T-helper 2 cell (primary cell): ENCODE data around the gene ASB8.

Source experiments
- DNase-seq, 5 experiments: peaks; one replicate each; pipeline versions ENCODE4 v3.0.0 to v3.0.0-alpha.2; 2012 to 2022
- total RNA-seq, 2 donors: gene quantifications; one replicate each; lab custom pipeline; 2026; lab: John Stamatoyannopoulos, UW

ASB8 gene, protein sequence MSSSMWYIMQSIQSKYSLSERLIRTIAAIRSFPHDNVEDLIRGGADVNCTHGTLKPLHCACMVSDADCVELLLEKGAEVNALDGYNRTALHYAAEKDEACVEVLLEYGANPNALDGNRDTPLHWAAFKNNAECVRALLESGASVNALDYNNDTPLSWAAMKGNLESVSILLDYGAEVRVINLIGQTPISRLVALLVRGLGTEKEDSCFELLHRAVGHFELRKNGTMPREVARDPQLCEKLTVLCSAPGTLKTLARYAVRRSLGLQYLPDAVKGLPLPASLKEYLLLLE
- total RNA-seq, result 15.9 to 27.5 reads per million in 2 donors

DNA sequence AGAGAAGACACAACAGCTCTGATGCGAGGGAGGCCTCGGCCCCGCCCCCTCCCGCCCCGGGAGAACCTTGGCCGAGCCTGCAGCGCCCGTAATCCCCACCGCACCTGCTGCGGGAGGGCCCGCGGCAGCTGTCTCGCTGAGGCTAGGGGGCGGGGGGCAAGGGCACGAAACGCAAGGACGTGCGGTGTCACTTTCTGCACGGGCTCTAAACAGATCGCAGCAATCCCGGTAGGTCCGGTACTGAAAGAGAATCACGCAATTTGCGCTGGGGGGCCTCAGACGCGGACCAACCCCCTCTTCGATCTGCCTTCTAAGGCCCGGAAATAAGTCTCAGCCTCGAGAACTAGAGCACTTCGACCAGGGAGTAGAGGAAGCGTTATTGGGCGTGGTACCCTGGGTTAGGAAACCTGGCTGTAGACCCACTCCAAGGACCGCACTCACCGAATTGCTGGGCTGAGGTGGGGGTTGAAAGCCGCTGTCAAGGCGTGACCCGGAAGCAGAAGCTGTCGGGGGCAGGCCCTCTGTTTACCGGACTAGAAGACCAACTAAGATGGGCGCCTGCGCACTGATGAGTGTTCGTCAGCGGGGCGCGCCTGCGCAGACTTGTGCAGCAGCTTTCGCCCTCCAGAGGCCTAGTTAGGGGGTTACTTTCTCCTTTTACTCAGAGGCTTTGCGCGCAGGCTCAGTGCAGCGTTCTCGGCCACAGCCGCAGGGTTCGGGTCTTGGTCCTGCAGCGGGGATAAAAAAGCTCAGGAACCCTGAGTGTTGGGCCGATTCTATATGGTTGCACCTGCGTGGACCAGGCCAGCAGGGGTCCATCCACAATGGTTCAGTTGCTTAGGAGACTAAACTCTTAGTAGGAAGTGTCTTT, at the start of gene ASB8:
ASB8 (minus strand) TSS at position 498 of the 871 bp plus-strand sequence. CDS start 4,019 bp downstream, outside the sequence.
- DNase-seq, result peak; percentile 96 to 99 (median 99)

DNA sequence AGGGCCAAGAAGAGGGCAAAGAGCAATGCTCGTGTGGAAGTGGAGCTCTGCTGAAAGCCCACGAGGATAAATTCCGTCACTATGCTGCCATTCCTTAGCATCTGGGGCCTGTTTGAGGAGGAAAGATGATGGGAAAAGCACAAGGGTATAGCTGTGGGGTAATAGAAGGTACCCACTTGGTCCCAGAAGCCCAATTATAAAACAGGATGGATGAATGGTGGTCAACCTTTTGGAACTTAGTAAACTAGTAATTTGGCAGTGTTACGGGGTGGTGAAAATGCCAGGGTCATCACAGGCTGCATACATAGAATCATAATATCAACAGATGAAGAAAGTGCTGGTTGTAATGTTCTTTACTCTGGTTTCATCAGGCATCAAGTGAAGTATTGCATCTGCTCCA, 45.9 kb upstream of the ASB8 start, which contains the start of gene OR10AD1:
OR10AD1 (minus strand) TSS at position 101 of the 400 bp plus-strand sequence; CDS start at position 101, 0 bp downstream.
- no peak for DNase-seq

DNA sequence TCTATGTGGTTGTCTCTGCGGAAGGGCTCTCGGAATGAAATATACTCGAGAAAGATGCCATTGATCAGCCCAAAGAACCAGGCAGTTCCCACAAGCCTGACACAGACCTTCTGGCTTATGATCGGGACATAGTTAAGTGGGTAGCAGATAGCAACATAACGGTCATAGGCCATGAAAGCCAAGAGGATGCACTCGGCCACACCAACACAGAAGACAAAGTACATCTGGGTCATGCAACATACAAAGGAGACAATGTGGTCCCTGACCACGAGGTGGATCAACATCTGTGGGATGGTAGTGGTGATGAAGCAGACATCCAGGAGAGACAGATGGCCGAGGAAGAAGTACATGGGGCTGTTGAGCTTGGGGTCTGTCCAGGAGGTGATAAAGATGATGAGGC, 45.5 kb upstream of the ASB8 start:
- DNase-seq, result no peak

DNA sequence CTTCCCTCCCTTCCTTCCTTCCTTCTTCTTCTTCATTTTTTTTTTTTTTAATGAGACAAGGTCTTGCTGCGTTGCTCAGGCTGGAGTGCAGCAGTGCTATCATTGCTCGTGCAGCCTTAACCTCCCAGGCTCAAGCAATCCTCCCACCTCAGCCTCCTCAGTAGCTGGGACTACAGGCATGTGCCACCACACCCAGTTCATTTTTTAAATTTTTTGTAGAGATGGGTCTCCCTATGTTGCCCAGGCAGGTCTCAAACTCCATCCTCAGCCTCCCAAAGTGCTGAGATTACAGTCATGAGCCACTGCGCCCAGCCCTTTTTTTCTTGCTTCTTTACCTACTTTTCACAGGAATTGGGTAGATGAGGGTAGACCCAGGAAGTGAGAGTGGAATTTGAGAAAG, 44.2 kb upstream of the ASB8 start:
- DNase-seq, result no peak

DNA sequence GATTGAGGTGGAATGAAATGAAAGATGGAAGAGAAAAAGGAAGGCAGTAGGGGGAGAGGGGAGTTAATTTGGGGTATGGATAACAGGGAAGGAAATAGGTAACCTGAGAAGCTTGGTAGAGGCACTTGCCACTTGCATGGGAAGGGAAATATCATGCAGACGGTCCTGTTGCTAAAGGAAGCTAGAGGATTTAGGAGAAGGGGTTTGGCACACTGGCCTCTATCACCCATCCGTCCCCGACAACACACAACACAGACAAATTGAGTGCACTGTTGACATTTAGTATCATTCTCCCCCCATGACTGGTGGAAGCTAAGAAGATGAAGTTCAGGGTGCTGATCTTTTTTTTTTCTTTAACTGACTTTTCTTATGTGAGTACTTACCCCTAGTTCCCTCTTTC, 43.8 kb upstream of the ASB8 start:
- no peak for DNase-seq

DNA sequence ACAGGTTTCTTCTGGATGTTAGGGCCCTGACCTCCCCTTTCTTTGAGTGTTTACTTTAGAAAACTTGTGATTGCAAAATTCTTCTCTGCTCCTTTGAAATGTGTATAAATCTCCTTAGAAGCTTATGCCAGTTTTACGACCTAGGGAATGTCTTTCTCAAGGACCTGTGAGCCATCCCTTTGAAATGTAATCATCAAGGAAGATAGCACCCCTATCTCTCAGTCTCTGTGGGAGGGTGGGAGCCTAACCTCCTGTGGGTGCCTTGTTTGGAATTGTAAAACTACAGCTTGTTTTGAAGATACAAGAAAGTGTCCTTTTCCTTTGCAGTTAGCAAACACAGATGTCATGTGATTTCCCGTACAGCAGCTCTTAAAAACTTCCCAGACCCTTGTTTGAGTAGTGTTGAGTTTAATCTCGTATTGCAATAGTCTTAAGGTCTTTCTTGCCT, 42.5 kb upstream of the ASB8 start:
- DNase-seq, result no peak

DNA sequence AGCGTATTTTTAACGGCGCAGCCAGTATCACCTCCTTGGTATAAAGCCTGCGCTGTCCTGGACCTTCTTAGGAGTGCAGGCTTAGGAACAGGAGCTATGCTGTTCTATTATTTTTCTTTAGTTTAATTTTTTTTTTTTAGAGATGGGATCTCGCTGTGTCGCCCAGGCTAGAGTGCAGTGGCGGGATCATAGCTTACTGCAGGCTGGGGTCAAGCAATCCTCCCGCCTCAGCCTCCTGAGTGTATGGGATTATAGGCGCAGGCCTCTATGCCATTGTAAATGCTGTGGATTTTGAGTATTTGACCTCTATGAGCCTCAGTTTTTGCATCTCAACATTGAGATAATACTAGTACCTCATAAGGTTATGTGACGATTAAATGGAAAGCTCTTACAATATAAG, 41.7 kb upstream of the ASB8 start:
- no peak for DNase-seq

DNA sequence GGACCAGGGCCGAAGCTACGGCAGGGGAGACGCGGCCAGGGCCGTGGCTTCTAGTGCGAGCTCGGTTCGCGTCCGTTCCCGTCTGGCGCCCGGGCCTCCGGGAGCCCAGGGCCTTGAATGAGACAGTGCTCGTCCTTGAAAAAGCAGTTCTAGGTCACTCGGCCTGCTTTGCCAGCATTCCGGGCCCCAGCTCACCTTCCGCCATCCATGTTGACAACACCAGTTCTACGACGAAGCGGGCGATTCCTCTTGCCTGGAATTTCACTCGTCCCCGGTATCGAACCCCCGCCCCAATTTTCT, 41.3 kb upstream of the ASB8 start:
- peak in 1 of 5 experiments; percentile 38 for DNase-seq

DNA sequence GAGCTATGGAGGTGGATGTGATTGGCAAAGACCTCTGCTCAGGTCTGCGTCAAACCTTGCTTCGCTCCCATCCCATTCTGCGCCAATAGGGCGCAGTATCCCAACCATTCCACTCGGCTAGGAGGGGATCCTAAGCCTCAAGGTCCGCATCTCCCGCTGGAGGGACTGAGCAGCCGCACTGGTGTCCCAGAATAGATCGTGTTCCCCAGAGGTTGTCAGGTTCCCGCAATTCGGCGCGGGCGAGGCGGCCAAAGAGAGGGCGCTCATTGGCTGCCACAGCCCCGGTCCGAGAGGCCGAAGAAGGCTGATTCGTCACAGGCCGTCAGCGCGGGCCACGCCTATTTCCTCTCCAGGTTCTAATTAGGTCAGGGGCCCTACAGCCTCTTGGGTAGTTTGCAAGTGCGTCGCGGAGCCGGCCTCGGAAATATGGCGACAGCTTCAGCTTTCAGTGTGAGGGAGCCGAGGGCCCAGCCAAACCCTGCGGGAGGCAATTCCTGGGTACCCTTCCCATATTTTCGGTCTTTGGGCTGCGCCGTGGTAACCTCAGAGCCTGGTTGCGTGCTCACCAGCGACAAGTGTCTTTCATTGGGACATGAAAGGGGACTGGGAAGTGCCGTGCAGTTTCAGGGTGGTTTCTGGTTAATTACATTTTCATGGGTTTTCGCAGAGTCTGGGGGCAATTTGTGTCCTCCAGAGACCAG, 40.8 kb upstream of the ASB8 start:
- peak; percentile 70 to 96 (median 84) for DNase-seq

DNA sequence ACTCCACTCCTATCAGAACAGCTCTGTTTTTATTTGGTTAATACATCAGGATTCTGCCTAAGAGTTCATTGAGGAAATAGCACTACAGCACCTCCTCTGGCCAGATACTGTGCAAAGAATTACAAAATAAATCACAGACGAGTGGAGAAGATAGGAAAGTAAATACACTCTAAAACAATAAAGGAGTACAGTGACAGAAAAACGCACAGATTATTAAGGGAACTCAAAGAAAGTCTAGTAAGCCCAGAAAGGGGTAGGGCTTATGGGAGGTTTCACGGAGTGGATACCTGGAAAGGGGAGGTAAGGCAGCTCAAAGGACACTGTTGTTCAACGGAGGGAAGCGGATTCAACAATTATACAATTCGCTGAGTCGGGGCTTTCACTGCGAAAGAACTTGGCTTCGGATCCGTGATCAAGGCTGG, 40.2 kb upstream of the ASB8 start:
- peak in 2 of 5 experiments; percentile 35 to 55 for DNase-seq

DNA sequence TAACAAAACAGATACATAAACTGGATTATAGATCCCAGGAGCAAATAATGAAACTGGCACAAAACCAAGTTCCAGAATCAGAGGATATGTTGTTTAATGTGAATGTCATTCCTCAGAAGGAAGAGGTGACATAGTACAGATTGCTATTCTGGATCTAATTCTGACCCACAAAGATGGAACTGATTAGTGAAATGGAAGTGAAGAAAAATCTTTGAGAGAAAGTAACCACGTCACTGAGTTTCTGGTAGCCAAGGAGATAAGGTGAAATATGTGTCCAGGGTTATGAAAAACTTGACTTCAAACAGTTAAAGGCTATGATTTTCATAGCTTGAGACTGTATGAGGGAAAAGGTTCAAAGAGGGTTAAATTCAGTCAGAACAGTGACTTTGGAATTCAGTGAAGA, 37.5 kb upstream of the ASB8 start:
- no peak for DNase-seq

DNA sequence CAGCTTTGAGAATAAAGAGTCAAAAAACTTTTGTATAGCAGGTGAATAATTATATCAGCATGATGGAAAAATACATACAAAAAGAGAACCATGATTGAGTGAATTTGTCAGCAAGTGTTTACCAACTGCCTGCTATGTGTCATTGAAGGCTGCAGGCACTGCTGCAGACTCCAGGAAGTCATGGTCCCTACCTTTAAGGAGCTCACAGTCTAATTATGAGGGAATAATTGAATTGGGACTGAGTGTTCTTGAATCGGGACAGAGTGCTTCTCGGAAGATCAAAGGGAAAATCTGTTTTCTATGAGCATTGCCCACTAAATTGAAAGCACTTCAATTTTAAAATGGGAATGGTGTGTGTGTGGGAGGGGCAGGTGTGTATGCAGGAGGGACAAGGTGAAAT, 36.3 kb upstream of the ASB8 start:
- no peak for DNase-seq

DNA sequence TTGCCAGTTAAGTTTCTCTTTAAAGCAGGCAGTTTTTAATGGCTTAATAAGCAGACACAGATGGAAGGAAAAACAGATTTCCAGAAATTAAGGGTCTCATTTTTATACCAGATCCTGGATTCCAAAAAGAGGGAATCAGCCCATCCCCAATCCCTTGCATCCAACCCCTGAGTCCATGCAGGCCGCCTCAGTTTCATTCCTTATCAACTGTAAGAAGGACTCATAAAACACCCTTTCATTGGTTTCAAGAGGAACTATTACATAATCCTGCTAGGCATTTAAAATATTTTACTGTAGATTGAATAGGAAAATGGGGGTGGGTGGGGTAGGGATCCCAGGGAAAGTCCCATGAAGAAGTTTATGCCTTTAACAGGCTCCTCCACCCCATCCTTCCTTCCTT, 35.5 kb upstream of the ASB8 start:
- DNase-seq, result no peak

DNA sequence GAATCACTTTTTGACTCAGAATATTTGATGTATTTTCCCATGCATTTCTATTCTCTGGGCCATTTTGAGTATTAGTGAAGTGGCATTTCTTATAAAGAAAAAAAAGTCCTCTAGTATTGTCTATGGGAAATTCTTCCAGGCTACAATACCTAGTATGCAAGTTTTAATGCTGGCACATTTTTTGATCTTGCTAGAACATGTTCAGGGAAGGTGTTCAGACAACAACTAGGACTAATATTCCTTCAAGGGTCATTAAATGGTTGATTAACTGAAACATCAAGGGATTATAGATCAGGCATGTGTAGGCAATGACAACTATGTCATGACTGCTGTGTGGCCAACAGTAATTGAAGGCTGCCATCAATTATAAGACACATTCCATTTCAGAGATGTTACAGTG, 33.8 kb upstream of the ASB8 start:
- no peak for DNase-seq

DNA sequence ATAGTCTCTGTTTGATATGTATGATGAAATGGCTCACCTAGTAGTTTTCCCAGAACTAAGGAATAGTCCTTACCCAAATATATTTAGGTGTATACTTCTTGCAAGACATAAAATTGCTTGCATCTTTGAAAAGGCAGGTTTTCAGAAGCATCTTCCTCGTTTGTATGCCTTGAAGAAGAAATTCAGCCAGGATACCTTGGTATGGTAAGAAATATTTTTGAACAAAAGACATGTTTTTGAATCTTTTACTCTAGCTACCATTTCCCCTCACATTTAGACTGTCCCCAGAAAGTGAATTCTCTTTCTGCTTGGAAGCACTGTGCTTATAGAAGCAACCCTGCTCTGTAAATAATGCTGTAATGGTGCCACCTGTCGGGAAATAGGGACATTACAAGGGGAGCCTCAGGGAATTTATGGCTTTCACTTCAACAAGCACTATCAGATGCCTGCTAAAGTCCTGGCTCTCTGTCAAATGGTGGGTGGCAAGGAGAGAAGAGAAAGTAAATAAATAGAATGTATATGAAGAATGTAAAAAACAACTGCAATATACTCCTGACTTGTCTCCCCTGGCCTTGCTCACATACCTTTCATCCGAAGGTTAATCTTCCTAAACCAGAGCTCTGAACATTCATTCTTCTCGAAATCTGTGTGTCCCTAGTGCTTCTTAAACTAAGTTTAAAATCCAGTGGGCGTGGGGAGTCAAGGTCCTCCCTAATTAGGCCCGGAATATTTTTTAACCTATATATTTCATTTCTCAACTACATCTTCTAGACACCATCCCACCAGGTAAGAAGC, 32.2 kb upstream of the ASB8 start:
- peak in 4 of 5 experiments; percentile 40 to 61 (median 54) for DNase-seq

DNA sequence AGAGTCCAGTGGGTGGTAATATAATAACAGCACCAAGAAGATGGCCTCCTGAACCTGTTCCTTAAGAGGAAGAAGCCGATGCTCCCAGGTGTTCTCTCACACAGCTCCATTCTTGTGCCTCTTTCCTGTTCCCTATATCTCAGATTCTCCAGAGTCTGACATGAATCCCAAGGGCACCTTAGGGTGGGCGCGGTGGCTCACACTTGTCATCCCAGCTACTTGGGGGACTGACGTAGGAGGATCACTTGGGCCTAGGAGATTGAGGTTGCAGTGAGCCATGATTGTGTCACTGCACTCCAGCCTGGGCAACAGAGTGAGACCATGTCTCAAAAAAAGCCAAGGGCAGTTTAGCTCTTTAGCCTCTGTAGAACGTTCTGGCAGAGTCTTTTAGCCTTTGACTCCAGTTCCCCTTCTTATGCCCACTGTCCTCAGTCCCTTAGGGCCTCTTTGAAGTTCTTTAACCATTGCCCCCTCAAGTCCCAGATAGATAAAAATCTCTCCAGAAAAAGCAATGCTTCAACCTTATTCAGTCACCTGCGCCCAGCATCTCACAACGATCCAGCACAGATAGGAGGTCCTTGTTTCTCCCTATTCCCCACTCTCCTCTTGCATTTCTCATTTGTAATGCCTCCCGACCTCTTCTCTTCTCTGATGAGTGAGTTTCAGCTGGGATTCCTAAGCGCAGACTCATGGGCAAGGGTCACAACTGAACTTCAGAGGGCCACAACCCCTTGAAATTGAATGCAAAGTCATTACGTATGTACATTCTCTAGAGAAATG, 30.8 kb upstream of the ASB8 start:
- no peak for DNase-seq

DNA sequence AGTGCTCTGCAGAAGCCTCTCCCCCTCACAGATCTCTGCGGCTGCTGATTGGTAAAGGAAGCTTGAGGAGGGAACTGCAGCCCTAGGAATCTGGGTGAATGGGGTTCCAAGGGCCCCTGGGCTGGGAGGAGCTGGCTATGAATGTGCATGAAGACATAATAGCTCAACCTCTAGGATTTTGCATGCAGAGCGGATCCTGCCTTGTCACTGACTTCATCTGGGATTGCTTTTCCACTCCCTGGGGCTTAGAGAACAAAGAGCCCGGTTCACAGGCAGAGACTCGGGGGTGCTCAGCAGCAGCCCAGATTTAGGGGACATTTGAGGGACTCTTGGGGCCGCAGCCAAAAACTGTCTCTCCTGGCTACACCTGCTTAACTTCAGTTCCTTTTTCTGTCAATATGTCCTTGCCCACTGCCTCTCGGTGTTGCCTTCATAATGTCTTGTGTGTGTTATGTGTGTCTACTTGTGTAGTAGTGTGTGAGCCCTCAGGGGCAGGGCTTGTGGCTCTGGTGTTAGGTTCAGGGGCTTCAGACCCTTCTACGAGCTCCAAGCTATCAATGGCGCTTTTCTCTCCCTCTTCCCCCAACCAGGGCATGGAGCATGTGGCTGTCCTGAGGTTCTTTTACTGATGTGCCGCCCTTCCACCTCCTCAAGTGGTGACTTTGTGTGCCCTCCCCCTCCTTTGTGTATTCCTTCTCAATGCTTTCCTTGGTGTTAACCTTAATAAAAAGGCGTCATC, 28.0 kb upstream of the ASB8 start:
- DNase-seq, result no peak

DNA sequence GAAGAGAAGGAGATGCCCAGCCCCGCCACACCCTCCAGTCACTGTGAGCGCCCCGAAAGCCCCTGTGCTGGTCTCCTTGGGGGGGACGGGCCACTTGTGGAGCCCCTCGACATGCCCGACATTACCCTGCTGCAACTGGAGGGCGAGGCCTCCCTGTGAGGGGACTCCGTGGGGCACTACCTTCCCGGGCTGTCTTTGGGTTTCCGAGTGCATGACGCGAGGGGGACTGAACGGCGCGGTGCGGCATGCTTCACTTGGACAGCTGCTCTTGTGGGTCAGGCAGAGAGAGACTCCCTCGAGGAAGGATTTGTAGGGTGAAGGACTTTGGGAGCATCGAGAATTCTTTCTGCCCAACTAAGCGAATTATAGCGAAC, 27.2 kb upstream of the ASB8 start:
- DNase-seq, result no peak

DNA sequence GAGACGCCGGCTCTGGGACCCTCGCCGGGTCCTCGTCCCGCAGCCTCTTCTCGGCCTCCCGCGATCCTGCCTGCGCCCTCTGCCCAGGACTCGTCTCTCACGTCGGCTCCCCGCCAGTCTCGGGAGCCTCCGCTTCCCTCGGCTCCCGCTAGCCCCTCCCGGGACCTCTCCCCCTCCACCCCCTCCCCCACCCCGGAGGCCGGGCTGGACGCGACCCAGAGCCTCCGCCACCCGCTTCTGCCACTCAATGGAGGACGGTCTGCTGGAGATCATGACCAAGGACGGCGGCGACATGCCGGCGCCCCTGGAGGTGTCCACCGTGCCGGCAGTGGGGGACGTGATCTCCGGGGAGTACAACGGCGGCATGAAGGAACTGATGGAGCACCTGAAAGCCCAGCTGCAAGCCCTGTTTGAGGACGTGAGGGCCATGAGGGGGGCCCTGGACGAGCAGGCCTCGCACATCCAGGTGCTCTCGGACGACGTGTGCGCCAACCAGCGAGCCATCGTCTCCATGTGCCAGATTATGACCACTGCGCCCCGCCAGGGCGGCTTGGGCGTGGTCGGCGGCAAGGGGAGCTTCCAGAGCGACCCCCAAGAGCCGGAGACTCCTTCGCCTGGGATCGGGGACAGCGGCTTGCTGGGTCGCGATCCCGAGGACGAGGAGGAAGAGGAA, 26.7 kb upstream of the ASB8 start:
- peak in 1 of 5 experiments; percentile 16 for DNase-seq
